ENCODE data around the gene NR1H4.
"Not testable (repeated sequence)": the region's sequence is repeated elsewhere in the genome, so short reads cannot be mapped to it uniquely, and the experiment has no call there.

The NR1H4 gene

DNA sequence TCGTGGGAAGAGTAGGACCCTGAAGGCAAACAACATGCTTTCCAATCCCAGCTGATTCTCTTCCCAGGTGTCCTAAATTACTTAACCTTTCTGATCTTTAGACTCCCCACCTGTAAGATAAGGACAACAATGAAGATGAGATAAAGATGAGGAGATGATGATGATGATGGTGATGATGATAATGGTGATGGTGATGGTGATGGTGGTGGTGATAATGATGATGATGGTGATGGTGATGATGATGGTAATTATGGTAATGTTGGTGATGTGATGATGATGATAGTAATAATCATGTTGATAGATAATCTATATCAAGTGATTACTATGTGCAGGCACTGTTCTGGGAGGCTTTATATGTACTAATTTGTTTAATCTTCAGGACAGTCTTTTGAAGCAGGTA is 48.3 kb downstream of the NR1H4 start:
- H3K4me3 Mint-ChIP-seq: no peak overlapping the region
- no peak for DNase-seq
- ATAC-seq: no peak
- no peaks in the 10 kb centered on the region for H3K4me1 Mint-ChIP-seq
- peaks cover 0 to 8% of the 10 kb centered on the region in 2 donors for H3K9me3 Mint-ChIP-seq
- H3K27me3 Mint-ChIP-seq: peaks cover 31% of the 10 kb centered on the region
- H3K27ac Mint-ChIP-seq: no peak overlapping the region

GRCh38 chr12:100528034-100528433 is 54.4 kb downstream of the NR1H4 start:
- ATAC-seq (no peak), DNase-seq (no peak)
- Mint-ChIP-seq H3K4me3 (no peak overlapping the region), H3K27ac (no peak overlapping the region), H3K4me1 (no peaks in the 10 kb centered on the region), H3K27me3 (peaks cover 38% of the 10 kb centered on the region), H3K9me3 (no peaks in the 10 kb centered on the region)

DNA sequence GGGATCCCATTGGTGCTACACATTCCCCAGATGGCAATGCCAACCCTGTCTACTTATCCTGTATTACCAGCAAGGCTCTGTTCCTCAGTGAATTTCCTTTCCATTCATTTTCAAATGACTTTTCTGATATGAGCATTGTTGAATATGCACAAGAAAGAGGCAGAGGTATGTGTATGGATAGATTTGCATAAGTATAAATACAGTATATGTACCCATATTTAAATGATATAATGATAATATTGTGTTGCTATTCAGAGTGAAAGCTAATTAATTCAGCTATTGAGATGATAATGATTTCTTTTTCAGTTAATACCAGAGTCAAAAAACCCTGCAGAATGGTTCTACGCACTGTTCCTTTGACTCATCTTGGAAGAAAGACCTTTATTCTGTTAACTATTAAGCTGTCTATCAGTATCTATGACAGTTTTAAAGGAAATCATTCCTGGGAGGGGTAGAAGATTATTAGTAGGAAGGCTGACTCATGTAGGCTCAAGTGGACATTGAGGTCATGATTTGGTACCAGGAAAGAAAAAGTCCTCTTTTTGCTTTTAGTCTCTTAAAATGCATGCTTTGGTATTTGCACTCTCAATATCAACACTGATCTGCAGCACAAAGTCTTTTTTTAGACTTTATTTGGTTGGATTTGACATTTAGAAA is 54.9 kb downstream of the NR1H4 start:
- H3K27me3 Mint-ChIP-seq: peaks cover 33% of the 10 kb centered on the region
- H3K4me3 Mint-ChIP-seq: no peak overlapping the region
- no peaks in the 10 kb centered on the region for H3K9me3 Mint-ChIP-seq
- ATAC-seq (no peak), DNase-seq (no peak)
- H3K27ac Mint-ChIP-seq: no peak overlapping the region
- no peaks in the 10 kb centered on the region for H3K4me1 Mint-ChIP-seq

GRCh38 chr12:100529756-100530350 is 56.2 kb downstream of the NR1H4 start:
- Mint-ChIP-seq H3K27ac (no peak overlapping the region), H3K9me3 (no peaks in the 10 kb centered on the region), H3K4me3 (no peak overlapping the region), H3K27me3 (peaks cover 29% of the 10 kb centered on the region), H3K4me1 (no peaks in the 10 kb centered on the region)
- ATAC-seq (no peak), DNase-seq (no peak)

- no peak overlapping the region for H3K27ac Mint-ChIP-seq
- H3K27me3 Mint-ChIP-seq: peaks cover 16% of the 10 kb centered on the region
- no peaks in the 10 kb centered on the region for H3K4me1 Mint-ChIP-seq
- DNase-seq: no peak
- no peaks in the 10 kb centered on the region for H3K9me3 Mint-ChIP-seq
- H3K4me3 Mint-ChIP-seq: no peak overlapping the region
- ATAC-seq: no peak
Observed at GRCh38 chr12:100533376-100533775, 59.7 kb downstream of the NR1H4 start.

DNA sequence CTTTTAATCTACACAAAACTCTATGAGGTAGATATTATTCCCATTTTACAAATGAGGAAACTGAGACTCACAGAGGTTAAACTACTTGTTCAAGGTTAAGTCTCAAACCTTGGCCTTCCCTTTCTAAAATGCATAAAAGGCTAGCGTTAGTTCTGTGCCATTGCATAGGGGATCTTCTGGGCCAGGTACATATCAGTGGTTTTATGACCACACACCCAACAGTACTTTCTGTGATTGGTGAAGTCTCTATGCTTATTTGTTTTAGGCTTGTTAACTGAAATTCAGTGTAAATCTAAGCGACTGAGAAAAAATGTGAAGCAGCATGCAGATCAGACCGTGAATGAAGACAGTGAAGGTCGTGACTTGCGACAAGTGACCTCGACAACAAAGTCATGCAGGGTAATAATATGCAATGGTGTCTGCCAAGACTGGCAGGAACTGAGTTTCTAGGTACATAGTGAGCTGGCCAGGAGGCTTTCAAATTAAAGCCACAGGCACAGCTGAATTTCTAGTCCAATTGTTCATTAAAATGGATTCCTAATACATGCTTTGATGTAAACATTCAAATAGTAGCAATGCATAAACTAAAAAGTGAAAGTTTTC is 61.1 kb downstream of the NR1H4 start:
- peaks cover 16% of the 10 kb centered on the region for H3K27me3 Mint-ChIP-seq
- DNase-seq: no peak
- no peak overlapping the region for H3K27ac Mint-ChIP-seq
- no peak for ATAC-seq
- no peak overlapping the region for H3K4me3 Mint-ChIP-seq
- no peaks in the 10 kb centered on the region for H3K4me1 Mint-ChIP-seq
- H3K9me3 Mint-ChIP-seq: peaks cover 0 to 3% of the 10 kb centered on the region in 2 donors

DNA sequence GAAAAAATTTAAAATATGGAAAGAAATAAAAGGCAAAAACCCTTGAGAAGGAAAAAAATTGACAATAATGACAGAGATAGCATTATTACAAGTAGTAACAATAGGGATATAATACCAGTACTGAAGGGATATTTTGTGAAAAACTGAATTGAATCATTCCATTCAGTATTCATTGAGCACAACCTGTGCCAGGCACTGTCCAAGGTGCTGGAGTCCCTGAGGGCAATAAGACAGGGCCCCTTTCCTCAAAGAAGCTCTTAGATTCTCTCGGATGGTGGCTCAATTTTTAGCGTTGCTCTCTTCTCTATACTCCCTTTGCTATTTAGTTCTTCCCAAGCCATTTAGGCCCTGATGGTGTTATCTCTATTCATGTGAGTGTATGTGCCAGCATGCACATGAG is 65.5 kb downstream of the NR1H4 start:
- Mint-ChIP-seq H3K4me3 (no peak overlapping the region), H3K4me1 (no peaks in the 10 kb centered on the region), H3K27ac (no peak overlapping the region), H3K9me3 (peaks cover 0 to 7% of the 10 kb centered on the region in 2 donors), H3K27me3 (no peaks in the 10 kb centered on the region)
- ATAC-seq (no peak), DNase-seq (no peak)

GRCh38 chr12:100544165-100544564 is 70.5 kb downstream of the NR1H4 start:
- Mint-ChIP-seq H3K27me3 (peaks cover 8% of the 10 kb centered on the region), H3K4me1 (no peaks in the 10 kb centered on the region), H3K27ac (no peak overlapping the region), H3K9me3 (peaks cover 0 to 7% of the 10 kb centered on the region in 2 donors), H3K4me3 (no peak overlapping the region)
- DNase-seq (no peak), ATAC-seq (no peak)

- Mint-ChIP-seq H3K27me3 (peaks cover 8% of the 10 kb centered on the region), H3K4me1 (no peaks in the 10 kb centered on the region), H3K9me3 (peaks cover 0 to 3% of the 10 kb centered on the region in 2 donors), H3K27ac (no peak overlapping the region), H3K4me3 (no peak overlapping the region)
- DNase-seq: no peak
- ATAC-seq: no peak
Observed at GRCh38 chr12:100545092-100545491, 71.4 kb downstream of the NR1H4 start.

DNA sequence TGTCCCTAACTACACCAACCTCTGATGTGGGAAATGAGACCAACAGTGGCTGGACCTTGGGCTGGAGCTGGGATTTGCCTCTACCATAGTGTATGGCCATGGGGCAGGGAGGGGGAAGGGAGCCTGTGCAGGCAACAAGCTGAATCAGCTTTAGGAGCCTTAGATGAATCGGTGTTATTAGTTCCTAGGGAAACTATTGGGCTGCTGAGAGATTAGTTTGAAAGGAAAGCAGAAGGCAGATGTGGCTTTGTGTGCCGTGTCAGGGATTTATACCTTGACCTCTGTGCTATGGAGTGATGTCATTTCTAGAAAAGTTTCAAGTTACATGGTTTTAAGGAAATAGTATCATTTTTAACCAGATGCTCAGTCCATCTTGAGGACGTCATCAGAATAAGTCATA is 80.3 kb downstream of the NR1H4 start:
- no peak overlapping the region for H3K27ac Mint-ChIP-seq
- no peaks in the 10 kb centered on the region for H3K4me1 Mint-ChIP-seq
- no peak overlapping the region for H3K4me3 Mint-ChIP-seq
- DNase-seq: no peak
- no peak for ATAC-seq
- no peaks in the 10 kb centered on the region for H3K27me3 Mint-ChIP-seq
- H3K9me3 Mint-ChIP-seq: no peaks in the 10 kb centered on the region

DNA sequence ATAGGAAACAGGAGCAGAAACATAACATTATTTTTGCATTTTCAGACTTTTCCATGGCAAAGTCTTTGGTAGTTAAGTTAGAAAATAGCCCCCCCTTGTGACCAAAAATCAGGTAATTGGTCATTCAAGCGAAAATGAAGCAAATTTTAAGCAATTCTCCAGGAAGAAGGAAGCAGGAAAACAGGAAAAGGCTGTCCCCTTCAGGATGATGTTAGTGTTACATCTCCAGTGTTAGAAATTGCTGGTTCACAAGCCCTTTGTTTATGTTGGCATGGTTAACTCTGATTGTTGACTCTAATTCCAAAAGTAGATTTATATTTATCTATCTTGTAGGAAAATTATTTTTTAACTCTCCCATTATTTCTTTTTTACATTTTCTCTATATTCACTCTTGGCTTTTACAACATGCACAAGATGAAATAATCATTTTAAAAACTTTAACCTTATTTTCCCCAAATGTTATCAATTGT is 81.0 kb downstream of the NR1H4 start:
- ATAC-seq: no peak
- no peaks in the 10 kb centered on the region for H3K27me3 Mint-ChIP-seq
- no peaks in the 10 kb centered on the region for H3K4me1 Mint-ChIP-seq

GRCh38 chr12:100555722-100556121 is 82.1 kb downstream of the NR1H4 start:
- Mint-ChIP-seq H3K4me3 (no peak overlapping the region), H3K27ac (no peak overlapping the region), H3K27me3 (no peaks in the 10 kb centered on the region), H3K4me1 (no peaks in the 10 kb centered on the region), H3K9me3 (no peaks in the 10 kb centered on the region)
- DNase-seq (no peak), ATAC-seq (no peak)

More for the DNA sequence above, 81.0 kb downstream of the NR1H4 start:
- H3K9me3 Mint-ChIP-seq: no peaks in the 10 kb centered on the region
- H3K4me3 Mint-ChIP-seq: no peak overlapping the region
- H3K27ac Mint-ChIP-seq: no peak overlapping the region
- no peak for DNase-seq

GRCh38 chr12:100557357-100557756 is 83.7 kb downstream of the NR1H4 start:
- Mint-ChIP-seq H3K4me3 (no peak overlapping the region), H3K9me3 (no peaks in the 10 kb centered on the region), H3K4me1 (no peaks in the 10 kb centered on the region), H3K27me3 (no peaks in the 10 kb centered on the region), H3K27ac (no peak overlapping the region)
- no peak for DNase-seq
- ATAC-seq: no peak

DNA sequence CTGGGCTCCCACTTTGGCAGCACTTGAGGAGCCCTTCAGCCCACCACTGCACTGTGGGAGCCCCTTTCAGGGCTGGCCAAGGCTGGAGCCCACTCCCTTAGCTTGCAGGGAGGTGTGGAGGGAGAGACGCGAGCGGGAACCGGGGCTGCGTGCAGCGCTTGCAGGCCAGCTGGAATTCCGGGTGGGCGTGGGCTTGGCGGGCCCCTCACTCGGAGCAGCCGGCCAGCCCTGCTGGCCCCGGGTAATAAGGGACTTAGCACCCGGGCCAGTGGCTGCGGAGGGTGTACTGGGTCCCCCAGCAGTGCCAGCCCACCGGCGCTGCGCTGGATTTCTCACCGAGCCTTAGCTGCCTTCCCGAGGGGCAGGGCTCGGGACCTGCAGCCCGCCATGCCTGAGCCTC is 85.6 kb downstream of the NR1H4 start:
- H3K27ac Mint-ChIP-seq, H3K4me1 Mint-ChIP-seq, ATAC-seq, H3K27me3 Mint-ChIP-seq, H3K4me3 Mint-ChIP-seq, DNase-seq, H3K9me3 Mint-ChIP-seq: not testable (repeated sequence)

- no peak overlapping the region for H3K27ac Mint-ChIP-seq
Observed at GRCh38 chr12:100564090-100564489, 90.4 kb downstream of the NR1H4 start.

GRCh38 chr12:100564905-100565467 is 91.3 kb downstream of the NR1H4 start:
- Mint-ChIP-seq H3K4me3 (no peak overlapping the region), H3K27me3 (peaks cover 44% of the 10 kb centered on the region), H3K9me3 (no peaks in the 10 kb centered on the region), H3K4me1 (peaks cover 11% of the 10 kb centered on the region), H3K27ac (no peak overlapping the region)
- no peak for ATAC-seq
- no peak for DNase-seq

More at GRCh38 chr12:100564090-100564489, 90.4 kb downstream of the NR1H4 start:
- H3K9me3 Mint-ChIP-seq: no peaks in the 10 kb centered on the region
- peaks cover 11% of the 10 kb centered on the region for H3K4me1 Mint-ChIP-seq
- H3K27me3 Mint-ChIP-seq: peaks cover 43% of the 10 kb centered on the region
- ATAC-seq: no peak
- H3K4me3 Mint-ChIP-seq: no peak overlapping the region
- no peak for DNase-seq
